KBM-7 (cell line): Measurements from ENCODE around the gene PACS1.

ENCODE experiments used
- DNase-seq: peaks from one replicate; pipeline ENCODE4 v3.0.0-alpha.2; 2015
- in situ Hi-C: fragments of 300-500 bp; cut with MboI; formaldehyde crosslinking; loops from 2 replicates; pipeline ENCODE4 v1.14.3; 2020; ENCODE audit warnings: low sequenced_read_pairs, low pct_unique_long_range_greater_than_20kb, mixed read lengths

Gene PACS1

DNA sequence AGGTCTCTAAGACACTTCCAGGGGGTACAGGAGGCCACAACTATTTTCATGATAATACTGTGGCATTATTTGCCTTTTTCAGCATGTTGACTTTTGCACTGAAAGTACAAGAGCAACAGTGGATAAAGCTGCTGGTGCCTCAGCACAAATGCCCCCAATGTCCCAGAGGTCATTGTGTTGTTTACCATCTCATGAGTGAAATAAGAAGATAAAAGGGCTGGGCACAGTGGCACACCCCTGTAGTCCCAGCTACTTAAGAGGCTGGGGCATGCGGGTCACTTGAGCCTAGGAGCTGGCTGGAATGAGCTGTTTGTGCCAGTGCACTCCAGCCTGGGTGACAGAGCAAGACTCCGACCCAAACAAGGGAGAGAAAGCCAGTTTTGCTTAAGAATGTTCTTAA is 125.8 kb downstream of the PACS1 start:
- no peak for DNase-seq
- in situ Hi-C loops, result no loop called here

DNA sequence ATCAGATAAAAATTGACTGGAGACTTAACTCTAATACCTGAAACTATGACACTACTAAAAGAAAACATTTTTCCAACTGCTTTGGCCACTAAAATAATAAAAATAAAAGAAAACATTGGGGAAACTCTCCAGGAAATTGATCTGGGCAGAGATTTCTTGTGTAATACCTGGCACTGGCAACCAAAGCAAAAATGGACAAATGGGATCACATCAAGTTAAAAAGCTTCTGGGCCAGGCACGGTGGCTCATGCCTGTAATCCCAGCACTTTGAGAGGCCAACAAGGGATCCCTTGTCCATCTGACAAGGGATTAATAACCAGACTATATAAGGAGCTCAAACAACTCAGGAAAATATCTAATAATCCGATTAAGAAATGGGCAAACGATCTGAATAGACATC is 133.8 kb downstream of the PACS1 start:
- no peak for DNase-seq
- in situ Hi-C loops, result no loop called here

DNA sequence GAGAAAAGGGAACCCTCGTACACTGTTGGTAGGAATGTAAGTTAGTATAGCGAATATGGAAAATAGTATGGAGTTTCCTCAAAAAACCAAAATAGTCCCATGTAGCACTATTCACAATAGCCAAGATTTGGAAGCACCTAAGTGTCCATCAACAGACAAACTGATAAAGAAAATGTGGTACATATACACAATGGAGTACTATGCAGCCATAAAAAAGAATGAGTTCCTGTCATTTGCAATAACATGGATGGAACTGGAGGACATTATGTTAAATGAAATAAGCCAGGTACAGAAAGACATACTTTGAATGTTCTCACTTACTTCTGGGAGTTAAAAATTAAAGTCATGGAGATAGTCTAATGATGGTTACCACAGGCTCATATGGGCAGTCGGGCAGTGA is 134.3 kb downstream of the PACS1 start:
- in situ Hi-C loops, result no loop called here
- DNase-seq, result no peak

DNA sequence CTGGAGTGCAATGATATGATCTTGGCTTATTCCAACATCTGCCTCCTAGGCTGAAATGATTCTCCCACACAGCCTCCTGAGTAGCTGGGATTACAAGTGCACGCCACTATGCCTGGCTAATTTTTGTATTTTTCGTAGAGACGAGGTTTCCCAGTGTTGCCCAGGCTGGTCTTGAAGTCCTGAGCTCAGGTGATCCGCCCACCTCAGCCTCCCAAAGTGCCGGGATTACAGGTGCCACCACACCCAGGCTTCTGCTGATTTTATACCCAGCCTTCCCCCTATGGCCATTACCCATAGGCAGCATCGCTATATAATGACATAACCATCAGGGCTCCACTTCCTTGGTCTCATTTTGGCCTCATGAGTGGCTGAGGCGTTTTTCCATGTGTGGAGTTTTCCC is 137.7 kb downstream of the PACS1 start:
- DNase-seq, result no peak
- in situ Hi-C loops, result no loop called here

DNA sequence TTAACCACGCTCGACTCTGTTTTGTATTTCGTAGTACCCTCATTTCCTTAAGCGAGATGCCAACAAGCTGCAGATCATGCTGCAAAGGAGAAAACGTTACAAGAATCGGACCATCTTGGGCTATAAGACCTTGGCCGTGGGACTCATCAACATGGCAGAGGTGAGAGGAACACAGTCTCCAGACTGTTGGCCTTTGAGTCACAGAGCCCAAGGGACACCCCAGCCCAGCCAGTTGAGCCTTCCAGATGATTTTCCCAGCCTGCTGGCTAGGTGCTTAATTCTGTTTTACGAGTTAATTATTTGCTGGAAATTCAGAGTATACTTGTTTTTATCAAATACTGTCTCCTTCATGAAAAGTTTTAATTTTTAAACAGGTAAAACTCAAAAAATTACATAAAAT is 141.0 kb downstream of the PACS1 start:
- no peak for DNase-seq
- in situ Hi-C loops, result no loop called here

DNA sequence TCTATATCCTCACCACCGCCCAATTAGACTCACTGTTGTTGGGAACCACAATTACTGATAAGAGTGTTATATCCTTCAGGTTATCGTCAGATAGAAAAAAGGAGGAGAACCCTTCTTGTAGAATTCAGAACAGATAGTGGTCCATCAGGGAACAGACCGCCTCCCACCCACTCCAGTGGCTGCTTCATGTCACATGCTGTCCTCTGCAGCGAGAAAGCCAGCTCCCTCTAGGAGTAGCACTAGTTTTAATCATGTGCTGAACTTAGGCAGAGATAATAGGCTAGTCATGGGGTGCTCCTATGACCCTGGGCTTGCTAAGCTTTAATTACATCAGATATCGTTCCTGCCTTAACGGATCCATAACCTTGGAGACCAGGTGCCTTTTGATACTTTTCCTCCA is 146.8 kb downstream of the PACS1 start:
- in situ Hi-C loops, result no loop called here
- no peak for DNase-seq

DNA sequence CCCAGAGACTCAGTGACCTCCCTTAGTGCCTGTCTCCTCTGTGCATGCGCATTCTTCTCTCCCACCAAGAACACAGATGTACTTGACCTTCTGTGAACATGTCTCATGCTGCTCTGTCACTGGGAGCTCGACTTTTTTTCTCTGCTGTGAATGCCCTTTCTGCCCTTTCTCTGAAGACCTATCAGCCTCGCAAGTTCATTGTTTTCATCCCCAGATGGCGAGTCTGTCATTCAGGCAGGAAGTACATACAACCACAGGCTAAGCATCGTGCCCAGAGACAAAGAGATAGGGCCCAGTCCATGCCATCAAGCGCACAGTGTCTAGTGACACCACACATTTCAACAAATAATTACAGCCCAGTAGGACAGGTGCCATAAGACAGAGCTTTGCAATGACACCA is 148.0 kb downstream of the PACS1 start:
- in situ Hi-C loops, result no loop called here
- DNase-seq, result no peak

DNA sequence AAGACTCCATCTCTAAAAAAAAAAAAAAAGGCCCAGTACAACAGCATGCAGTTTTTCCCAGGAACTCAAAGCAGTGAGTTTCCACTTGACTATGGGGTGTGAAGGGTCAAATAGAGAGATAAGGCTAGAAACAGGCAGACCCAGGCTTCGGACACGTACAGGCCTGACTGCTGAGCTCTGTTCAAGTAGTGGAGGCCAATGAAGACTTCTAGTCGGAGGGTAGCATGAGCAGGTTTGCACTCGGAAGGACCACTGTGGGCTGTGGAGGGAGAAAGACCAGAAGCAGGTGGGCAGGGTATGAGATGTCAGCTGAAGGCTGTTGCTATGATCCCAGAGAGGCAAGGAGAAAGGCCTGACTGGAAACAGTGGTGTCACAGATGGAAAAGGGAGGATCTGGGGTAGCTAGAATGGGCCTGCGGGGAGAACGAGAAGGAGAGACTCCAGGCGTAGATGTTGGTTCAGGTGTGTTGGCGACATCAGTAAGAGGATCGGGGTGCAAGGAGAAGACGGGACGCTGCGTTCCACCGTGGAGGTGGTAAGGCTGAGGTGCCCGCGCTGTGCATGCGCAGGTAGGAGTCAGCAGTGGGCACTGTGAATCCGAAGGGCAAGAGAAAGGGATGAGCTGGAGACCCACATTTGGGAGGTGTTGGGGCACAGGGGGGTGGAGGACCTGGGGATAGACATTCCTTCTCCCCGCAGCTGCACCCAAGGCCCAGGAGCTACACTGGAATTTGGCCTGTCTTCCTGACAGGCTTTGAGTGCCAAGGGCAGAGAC is 149.0 kb downstream of the PACS1 start:
- DNase-seq, result no peak
- in situ Hi-C loops, result no loop called here

DNA sequence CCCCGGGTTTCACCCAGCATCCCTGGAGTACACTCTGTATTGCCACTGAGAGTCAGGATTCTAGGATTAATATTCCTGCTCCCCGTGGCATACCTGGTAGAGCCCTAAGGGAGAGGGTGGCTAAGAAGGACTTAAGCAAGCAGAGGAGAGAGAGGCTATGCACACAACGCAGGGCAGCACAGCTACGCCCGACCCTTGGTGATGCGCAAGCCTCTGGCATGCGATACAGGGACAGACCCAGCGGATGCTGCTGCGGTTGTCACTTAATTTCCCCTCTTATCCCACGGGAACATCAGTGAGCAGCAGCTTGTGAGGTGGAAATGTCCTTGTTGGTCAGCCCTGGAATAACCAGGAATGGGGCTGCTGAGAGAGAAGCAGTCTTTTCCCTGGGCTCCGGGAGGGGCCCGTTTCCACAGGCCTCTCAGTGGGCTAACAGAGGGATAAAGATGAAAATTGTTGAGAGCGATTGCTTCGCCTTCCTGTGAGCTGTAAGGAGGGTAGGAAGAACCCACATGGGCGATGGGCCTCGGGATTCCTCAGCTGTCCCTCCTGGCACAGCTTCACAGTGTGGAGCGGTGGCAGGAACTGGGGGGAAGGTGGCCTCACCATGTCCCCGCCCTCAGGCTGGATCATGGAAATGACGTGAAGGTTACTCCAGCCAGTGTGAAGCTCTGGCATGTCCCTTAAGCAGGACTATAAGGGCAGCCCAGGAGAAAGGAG is 149.9 kb downstream of the PACS1 start:
- in situ Hi-C loops, result no loop called here

DNA sequence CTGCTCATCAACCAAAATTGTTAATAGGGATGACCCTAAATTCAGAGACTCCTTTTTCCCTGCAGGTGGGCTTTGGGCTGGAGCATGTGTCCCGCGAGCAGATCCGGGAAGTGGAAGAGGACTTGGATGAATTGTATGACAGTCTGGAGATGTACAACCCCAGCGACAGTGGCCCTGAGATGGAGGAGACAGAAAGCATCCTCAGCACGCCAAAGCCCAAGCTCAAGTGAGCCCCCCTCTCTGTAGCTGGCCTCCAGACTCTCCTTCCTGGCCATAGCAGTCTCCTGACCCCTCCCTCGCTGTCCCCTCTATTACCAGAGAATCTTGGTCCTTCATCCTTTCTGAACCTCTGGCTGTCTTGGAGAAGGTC is 150.5 kb downstream of the PACS1 start:
- in situ Hi-C loops, result no loop called here
- DNase-seq, result no peak

More for the DNA sequence above, 149.9 kb downstream of the PACS1 start:
- DNase-seq, result no peak

DNA sequence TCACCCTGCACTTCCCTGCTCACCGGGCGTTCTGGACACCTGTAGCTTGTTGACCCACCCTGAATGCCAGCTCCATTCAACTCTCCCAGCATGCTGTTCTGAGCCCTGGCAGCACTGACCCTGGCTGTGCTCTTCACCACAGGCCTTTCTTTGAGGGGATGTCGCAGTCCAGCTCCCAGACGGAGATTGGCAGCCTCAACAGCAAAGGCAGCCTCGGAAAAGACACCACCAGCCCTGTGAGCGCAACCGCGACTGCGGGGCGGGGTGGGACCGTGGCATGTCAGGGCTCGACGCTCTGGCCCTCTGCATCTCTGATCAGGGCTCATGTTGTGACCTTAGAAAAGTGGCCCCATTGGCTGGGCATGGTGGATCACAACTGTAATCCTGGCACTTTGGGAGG is 150.9 kb downstream of the PACS1 start:
- in situ Hi-C loops, result no loop called here
- DNase-seq, result no peak

DNA sequence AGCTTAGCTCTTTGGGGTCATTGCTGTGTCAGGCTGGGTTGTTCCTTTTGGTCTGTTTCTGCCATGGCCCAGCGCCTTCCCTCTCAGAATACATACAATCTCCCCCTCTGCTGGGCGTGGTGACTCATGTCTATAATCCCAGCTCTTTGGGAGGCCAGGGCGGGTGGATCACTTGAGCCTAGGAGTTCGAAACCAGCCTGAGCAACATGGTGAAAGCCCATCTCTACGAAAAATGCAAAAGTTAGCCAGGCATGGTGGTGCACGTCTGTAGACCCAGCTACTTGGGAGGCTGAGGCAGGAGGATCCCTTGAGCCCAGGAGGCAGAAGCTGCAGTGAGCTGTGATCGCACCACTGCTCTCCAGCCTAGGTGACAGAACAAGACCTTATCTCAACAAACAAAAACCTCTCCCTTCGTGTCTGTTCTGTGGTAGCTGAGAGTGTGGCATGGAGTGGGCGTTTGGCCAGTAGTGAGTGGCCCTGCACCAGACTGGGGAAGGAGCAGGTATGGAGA is 151.7 kb downstream of the PACS1 start:
- in situ Hi-C loops, result no loop called here
- DNase-seq, result no peak

DNA sequence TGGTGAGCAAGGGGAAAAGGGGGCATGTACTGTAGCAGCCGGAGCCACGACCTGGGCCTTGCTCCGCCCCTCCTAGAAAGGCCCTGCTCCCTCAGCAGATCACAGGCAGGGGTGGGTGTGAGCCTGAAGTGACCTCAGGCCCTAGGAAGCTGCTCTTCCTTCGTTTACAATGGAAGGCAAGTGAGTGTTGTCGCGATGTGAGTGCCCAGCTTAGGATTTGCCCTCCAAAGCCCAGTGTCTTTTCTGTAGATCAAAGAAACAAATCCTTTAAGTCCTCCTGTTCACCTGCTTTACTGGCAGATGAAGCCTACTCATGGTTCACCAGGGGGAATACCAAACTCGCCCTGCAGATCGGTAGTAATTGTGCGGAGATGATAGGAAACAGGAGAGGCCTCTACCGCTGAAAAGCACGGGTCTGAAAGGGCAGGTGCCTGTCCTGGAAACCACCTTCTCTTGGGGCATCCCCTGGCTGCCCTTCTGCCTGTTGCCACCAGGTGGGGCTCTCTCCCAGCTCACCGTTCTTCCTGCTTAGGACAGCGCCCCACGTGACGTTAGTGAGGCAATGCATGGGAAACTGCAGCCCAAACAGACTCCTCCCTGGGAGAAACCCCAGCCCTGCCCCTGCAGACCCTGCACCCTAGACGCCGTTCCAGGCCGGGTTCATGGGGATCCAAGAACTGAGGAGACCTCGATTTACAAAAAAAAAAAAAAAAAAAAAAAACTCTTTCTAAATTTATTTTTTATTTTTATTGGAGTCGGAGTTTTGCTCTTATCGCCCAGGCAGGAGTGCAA is 152.5 kb downstream of the PACS1 start:
- in situ Hi-C loops, result no loop called here
- peak; percentile 92 for DNase-seq

DNA sequence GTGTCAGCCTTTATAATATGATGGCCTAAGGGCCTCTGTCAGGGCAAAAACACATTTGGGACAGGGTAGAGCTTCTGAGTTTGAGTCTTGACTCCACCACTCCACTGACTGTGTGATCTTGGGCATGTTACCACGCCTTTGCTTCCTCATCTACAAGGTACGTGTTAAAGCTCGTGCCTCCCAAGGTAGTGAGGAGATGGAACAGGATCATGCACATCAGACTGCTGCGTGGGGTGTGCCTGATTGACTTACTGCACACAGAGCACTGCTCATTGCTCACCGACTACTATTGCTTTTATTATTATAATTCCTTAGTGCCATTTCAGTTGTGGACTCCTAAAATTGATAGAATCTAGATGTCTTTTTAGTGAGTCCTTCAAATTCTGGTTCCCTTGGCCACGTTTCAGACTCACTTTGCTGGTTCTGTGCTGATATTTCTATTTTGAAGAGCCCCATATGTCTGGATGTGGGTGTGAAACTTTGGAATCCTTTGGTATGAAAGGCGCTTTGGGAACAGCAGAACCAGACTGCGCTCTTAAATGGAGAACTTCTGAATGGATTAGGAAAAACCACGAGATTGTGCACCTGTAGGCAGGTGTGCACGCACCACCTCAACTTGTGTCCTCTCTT is 154.3 kb downstream of the PACS1 start:
- no peak for DNase-seq
- in situ Hi-C loops, result no loop called here

DNA sequence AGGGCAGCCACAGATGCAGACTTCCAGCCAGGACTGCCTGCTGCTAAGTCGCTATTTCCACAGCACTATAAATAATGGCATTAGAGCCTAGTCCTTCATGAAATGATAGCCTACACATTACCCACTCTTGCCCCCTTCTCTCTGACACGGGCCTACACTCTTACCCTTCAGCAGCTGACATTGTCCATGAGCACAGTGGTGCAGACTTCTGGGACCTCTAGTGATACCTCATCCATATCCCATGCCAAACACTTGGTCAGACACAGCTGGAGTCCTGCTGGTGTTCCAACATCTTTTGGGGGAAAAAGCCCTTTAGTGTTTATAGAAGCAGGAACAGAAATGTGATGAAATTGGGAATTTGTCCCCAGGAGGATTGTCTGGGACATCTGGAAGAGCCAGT is 155.0 kb downstream of the PACS1 start:
- in situ Hi-C loops, result no loop called here

DNA sequence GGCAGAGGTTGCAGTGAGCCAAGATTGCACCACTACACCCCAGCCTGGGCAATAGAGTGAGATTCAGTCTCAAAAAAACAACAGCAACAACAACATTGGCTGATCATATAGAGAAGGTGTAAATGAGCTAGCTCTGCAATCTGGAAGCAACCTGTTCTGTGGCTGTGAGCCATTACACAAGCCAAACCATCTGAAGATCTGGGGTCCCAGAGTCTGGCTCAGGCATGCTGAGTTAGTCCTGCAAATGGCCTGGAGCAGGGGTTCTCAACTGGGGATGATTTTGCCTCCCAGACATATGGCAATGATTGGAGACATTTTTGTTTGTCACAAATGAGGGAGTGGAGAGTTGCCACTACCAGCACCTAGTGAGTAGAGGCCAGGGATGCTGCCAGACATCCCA is 156.0 kb downstream of the PACS1 start:
- no peak for DNase-seq
- in situ Hi-C loops, result no loop called here

More for the DNA sequence above, 155.0 kb downstream of the PACS1 start:
- DNase-seq, result no peak

DNA sequence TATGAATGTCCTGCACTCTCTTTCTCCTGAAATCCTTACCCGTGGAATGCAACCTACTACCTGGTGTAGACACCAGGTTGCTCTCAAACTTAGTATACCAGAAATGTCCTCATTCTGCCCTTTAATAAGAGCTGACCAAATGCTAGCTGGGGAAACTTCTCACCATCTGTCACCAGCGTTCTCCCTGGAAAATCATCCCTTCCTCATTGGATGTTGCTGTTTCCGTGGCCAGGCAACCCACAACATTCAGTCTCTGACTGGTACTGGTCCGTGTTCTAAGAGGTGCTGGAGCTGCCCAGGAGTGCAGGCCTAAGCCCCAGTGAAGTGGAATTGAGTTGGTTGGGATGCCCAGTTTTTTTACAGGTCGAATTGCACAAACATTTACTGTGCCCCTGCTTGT is 157.6 kb downstream of the PACS1 start:
- no peak for DNase-seq
- in situ Hi-C loops, result no loop called here

DNA sequence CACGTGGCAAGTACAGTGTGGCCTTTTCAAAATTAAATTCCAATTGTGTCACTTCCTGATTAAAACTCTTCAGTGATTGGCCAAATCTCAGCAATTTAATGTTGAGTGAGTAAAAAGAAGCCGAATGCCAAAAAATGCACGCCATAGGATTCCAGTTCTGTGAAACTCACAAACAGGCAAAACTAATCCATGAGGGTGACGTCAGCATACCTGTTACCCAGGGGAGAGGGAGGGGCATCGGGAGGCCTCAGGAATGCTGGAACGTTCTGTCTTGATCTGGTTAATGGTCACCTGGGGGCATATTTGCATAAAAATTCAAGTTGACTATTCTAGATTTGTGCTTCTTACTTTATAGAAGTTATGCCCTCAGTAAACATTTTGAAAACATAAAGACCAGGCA is 158.4 kb downstream of the PACS1 start:
- DNase-seq, result no peak
- in situ Hi-C loops, result no loop called here

DNA sequence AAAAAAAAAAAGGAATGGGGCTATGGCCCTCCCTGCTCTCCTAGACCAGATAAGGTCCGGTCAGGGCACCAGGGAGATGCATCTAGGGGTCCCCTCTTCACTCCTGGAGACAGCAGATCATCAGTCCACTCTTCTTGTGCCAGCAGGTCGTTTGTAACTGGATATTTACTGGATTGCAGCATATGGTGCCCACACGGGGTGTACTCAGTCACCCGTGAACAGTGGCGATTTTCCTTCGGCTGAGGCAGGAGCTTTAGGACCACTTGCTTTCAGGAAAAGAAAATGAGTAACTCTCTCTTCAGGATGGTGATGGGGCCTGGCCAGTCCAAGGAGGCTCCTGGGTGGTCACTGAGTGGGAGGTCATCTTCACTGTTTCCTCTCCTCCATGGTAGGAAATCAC is 160.1 kb downstream of the PACS1 start:
- in situ Hi-C loops, result no loop called here
- DNase-seq, result no peak

DNA sequence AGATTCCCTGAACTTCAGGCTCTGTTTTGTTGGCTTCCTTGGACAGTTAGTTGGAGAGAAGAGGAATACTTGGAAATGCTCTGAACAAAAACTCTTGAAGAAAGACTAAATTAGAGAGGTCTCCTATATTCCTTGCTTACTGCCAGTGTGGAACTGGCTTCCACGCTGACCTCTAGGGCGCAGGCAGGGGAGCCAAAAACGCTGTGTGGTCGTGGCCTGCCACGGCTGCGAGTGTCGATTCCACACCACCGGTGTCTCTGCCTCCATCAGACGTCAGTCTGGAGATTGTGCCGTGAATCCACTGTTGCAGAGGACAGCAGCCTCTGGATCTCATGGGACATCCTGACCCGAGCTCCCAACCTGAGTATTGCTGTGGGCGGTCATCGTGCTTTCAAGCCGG is 160.9 kb downstream of the PACS1 start:
- in situ Hi-C loops, result no loop called here
- DNase-seq, result no peak
